Fibroblast of lung (primary cell): ENCODE data around the gene TESK1.

ENCODE experiments used
- CTCF ChIP-seq, 2 donors: IDR thresholded peaks in 1 of 2; conservative IDR thresholded peaks in 1 of 2; 1 replicate in 1 of 2; 2 replicates in 1 of 2; pipeline ENCODE4 v1.5.1; 2011 to 2012; ENCODE audit warnings: low read length in 2 of 2, control low read depth in 1 of 2, inconsistent platforms in 1 of 2, low read depth in 1 of 2, mild to moderate bottlenecking in 1 of 2
- EZH2 ChIP-seq: IDR thresholded peaks from 2 replicates; pipeline ENCODE4 v1.5.1; 2012; ENCODE audit warnings: low read length, control low read depth, mild to moderate bottlenecking; ENCODE audit errors: missing control alignments

- TF ChIP-seq CTCF (conservative IDR thresholded peaks at IDR 0.05 in 1 of 2, IDR thresholded peaks at IDR 0.05 in 1 of 2; ENCODE audit: low read depth in 1 of 2, low read length in 2 of 2), result no peak
- TF ChIP-seq EZH2, result no peak
These were observed 11.1 kb downstream of the TESK1 start for GRCh38 chr9:35615981-35616680.
